GM21576 (cell line): Measurements from ENCODE around the gene C19orf73.
"Not testable (repeated sequence)": the region's sequence is repeated elsewhere in the genome, so short reads cannot be mapped to it uniquely, and the experiment has no call there.

Source experiments
- ATAC-seq: cut with Tn5 transposase; IDR thresholded peaks from one replicate; pipeline ENCODE4 v1.9.1; 2021; ENCODE audit warnings: mild to moderate bottlenecking, moderate library complexity; ENCODE audit not compliant: unreplicated experiment

C19orf73 gene

DNA sequence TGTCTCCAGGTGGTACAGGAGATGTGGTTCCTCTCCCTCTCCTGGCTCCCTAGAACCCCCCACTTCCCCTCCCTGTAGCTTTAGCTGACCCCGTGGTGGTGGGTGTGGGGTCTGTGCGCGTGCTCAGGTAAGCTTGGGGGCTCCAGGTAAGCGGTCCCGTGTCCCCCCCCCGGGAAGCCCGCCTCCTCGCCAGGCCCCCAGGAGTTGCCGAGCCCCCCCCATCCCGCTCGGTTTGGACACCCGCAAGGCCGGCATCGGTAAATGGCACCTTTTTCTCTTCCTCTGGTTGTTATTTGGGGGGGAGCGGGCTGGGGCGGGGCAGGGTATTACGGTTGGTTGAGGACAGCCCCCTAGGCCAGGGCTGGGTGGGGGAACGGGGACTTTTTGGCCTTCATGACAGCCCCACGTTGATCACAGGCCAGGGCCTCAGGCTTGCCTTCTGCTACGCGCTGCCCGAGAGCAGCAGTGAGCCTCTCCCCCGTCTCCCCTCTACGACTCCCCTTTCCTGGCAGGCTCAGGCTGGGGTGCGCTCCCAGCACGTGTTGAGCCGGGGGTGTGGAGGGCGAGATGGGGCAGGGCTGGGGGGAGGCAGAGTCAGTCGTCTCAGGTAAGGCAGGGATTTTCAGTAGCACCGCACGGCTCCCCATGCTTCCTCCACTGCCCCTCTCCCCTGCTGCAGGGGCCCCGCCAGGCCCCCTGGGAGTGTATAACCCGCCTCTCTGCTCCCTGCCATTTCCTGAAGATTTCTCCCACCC lies 15.4 kb downstream of the C19orf73 start:
- no peak for ATAC-seq

- no peak for ATAC-seq
These were observed 16.6 kb downstream of the C19orf73 start for GRCh38 chr19:49102303-49102702.

GRCh38 chr19:49101160-49101559 lies 17.8 kb downstream of the C19orf73 start:
- ATAC-seq = no peak

DNA sequence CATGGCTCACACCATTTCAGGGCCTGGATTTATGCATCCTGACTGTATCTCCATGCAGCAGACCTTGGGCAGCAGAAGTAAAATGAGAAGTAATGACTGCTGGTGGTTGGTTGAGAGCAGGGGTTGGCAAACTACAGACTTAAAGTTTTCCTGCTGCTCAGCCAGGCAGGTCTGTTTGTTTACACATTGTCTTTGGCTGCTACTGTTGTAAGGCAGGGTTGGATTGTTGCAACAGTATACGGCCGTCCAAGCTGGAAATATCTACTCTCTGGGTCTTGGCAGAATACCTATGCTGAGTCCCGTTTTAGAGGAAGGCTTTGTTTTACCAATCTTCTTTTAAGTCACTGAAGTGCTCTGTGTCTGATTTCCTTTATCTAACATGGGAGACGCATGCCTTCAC lies 20.1 kb downstream of the C19orf73 start:
- ATAC-seq = no peak

- ATAC-seq = no peak
These were observed 21.3 kb downstream of the C19orf73 start for GRCh38 chr19:49097453-49098288.

DNA sequence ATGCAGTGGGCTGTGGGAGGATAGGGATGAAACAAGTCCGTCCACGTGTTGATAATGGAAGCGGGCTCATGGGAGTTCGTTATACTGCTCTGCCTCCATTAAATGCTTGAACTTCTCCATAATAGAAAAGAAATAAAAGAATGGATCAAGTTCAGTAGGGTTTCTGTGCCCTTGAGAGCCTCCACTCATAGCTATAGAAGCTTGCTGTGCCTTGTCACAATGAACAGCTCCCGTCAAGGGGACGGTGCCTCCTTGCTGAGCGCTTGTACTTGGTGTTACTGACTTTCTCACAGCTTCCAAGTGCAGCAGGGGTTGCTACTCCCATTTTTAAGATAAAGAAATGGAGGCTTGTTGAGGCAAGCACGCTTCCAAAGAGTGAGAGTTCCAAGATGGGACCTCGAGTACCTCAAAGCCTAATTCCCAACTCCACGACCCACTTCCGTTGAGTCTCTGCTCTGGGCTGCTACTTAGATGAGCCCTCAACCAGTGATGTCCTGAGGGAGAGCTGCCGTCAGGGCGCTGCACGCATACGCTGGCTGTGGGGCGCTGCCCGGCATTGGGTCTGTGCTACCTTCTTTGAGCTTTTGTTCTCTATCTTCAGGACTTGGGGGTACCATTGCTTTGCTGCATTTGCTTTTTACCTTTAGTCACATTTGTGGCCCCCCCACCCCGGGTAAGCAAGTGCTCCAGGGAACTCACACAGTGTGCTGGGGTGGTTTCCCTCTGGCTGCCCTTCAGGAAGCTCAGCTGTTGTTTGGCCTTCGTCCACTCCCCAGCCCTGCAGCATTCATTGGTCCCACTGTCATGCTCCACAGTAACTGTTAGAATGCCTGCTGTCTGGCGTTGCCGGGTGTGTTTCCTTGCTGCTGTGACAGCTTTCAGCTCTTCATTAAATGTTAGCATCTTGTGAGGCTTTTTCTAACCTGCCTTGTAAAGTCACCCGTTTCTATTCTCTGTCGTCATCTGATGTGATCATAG lies 24.1 kb downstream of the C19orf73 start:
- ATAC-seq = no peak

DNA sequence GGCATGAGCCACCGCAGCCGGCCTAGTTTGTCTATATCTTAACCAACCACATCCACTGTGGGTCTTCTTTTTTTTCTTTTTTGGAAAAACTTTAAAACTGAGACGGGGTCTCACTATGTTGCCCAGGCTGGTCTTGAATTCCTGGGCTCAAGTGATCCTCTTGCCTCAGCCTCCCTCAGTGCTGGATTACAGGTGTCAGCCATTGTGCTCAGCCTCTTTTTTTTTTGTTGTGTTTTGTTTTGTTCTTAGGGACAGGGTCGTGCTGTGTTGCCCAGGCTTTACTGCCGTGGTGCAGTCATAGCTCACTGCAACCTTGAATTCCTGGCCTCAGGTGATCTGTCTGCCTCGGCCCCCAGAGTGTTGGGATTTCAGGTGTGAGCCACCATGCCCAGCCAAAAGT lies 26.3 kb downstream of the C19orf73 start:
- ATAC-seq = no peak

- ATAC-seq = no peak
These were observed 27.4 kb downstream of the C19orf73 start for GRCh38 chr19:49091391-49092038.

- no peak for ATAC-seq
These were observed 32.6 kb downstream of the C19orf73 start for GRCh38 chr19:49086296-49086695.

DNA sequence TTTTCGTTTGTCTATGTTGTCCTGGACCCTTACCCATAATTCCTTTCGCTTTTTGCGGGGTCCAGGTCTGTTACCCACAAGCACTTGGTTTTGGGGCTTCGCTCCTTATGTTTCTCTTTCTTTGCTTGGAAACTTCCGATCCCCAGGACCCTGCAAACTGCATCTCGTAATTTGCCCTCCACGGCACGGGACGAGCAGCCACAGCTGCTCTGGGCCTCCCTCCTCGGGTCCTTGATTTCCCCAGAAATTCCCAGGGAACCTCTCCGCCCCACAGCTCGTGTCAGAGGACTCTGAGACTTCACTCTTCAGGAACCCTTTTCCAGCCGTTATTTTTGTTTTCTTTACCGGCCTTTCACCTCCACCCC lies 33.1 kb downstream of the C19orf73 start:
- no peak for ATAC-seq

- ATAC-seq = peak; percentile 81
These were observed 33.7 kb downstream of the C19orf73 start, which contains the start of gene SNRNP70 for GRCh38 chr19:49085020-49085867. Gene SNRNP70, plus strand, starts transcription at chr19:49085451. Its CDS starts 964 bp downstream, at chr19:49086415.

- ATAC-seq = no peak
These were observed 34.5 kb downstream of the C19orf73 start for GRCh38 chr19:49084206-49085019.

DNA sequence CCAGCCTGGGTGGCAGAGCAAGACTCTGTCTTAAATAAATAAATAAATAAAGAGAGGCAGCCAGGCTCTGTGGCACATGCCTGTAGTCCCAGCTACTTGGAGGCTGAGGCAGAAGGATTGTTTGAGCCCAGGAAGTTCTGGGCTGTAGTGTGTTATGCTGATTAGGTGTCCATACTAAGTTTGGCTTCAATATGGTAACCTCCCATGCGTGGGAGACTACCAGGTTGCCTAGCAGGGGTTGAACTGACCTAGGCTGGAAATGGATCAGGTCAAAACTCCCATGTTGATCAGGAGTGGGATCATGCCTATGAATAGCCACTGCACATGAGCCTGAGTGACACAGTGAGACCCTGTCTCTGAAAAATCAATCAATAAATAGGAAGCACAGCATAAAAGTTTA lies 37.7 kb downstream of the C19orf73 start:
- no peak for ATAC-seq

- ATAC-seq = no peak
These were observed 38.6 kb downstream of the C19orf73 start for GRCh38 chr19:49080392-49080791.

DNA sequence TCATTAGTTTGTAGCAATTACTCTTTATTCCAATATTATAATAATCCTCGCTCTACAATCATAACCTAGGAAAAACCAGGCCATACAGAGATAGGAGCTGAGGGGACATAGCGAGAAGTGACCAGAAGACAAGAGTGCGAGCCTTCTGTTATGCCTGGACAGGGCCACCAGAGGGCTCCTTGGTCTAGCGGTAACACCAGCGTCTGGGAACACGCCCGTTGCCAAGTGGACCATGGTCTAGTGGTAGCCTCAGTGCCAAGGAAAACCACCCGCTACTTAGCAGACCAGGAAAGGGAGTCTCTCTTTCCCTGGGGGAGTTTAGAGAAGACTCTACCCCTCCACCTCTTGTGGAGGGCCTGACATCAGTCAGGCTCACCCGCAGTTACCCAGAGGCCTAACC lies 44.1 kb downstream of the C19orf73 start:
- not testable (repeated sequence) for ATAC-seq

- no peak for ATAC-seq
These were observed 45.2 kb downstream of the C19orf73 start for GRCh38 chr19:49073514-49074378.

DNA sequence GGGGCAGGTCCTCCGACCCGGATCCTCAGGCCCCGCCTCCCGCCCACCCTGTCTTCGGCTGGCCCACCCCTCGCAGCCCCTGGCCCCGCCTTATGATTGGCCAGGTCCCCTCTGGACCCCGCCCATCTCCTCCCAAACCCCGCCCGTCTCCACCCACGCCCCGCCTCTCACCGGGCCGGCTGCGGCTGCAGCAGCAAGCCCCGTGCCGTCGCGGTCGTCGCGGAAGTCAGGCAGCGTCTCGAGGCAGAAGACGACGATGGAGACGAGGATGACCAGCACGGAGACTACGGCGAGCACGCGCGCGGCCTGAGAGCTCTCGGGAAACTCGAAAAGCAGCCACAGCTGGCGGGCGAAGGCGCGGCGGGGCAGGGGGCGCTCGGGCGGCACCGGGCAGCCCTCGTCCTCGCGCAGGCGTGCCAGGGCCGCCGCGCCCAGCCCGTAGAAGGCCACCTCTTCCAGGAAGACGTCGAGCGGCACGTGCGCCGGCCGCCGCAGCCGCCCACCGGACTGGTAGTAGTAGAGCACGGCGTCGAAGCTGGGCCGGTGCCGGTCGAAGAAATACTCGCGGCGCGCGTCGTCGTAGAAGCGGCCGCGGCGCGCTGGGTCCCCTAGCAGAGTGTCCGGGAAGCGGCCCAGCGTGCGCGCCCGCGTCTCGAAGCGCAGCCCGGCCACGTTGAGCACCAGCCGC lies 46.9 kb downstream of the C19orf73 start:
- ATAC-seq = no peak
